Left ventricle myocardium inferior (tissue), 1 donor: ENCODE results near the gene CPM. TPM values are rescaled to one million over a fixed set of nuclear protein-coding genes. Genes with fewer than 3 reads are reported as not detected.

Experiments used
- DNase-seq: peaks from one replicate; pipeline ENCODE4 v3.0.0-alpha.2; 2020
- H3K27ac ChIP-seq: fragments of 200-600 bp; replicated peaks from 2 replicates; pipeline ENCODE4 v1.8.0; 2021
- H3K27me3 ChIP-seq: fragments of 200-600 bp; 2 replicates; pipeline ENCODE4 v1.8.0; 2021; ENCODE audit warnings: low read depth
- H3K36me3 ChIP-seq: fragments of 200-600 bp; 2 replicates; pipeline ENCODE4 v1.8.0; 2021
- H3K4me1 ChIP-seq: fragments of 200-600 bp; 2 replicates; pipeline ENCODE4 v1.8.0; 2021
- H3K4me3 ChIP-seq: fragments of 200-600 bp; 2 replicates; pipeline ENCODE4 v1.8.0; 2021; ENCODE audit warnings: mild to moderate bottlenecking, moderate library complexity
- H3K9me3 ChIP-seq: fragments of 200-600 bp; replicated peaks from 2 replicates; pipeline ENCODE4 v1.8.0; 2021
- CTCF ChIP-seq: fragments of 200-600 bp; IDR thresholded peaks from 2 replicates; pipeline ENCODE4 v1.8.0; 2021; ENCODE audit warnings: antibody characterized with exemption, mild to moderate bottlenecking, borderline replicate concordance
- intact Hi-C: fragments of 100-400 bp; cut with micrococcal nuclease; formaldehyde crosslinking; loops from one replicate; pipeline ENCODE4 v1.11.0; 2022
- total RNA-seq: library from RNA; stranded (reverse); fragmentation: NEBNext Ultra II Directional; extraction: Animal tissue kit (Norgen Biotek cat#: 25700); gene quantifications from one replicate; pipeline ENCODE4 v1.2.1, GENCODE V29; 2021
- donor health status: DM: no; HTN: yes; CAD: no; lungs with severe emphysema.

Gene CPM
- total RNA-seq, 1 donor from 2014 or later: 6.3 TPM

- H3K27ac ChIP-seq: no peak overlapping the region
- TF ChIP-seq CTCF: no peak
- no peaks in the 10 kb centered on the region for H3K27me3 ChIP-seq
- no peaks in the 10 kb centered on the region for H3K36me3 ChIP-seq
- no peak overlapping the region for H3K4me3 ChIP-seq
- DNase-seq: no peak
- no peaks in the 10 kb centered on the region for H3K9me3 ChIP-seq
- intact Hi-C loops: no loop called here
- no peaks in the 10 kb centered on the region for H3K4me1 ChIP-seq
These were observed 37.3 kb upstream of the CPM start for GRCh38 chr12:68970306-68970705.

DNA sequence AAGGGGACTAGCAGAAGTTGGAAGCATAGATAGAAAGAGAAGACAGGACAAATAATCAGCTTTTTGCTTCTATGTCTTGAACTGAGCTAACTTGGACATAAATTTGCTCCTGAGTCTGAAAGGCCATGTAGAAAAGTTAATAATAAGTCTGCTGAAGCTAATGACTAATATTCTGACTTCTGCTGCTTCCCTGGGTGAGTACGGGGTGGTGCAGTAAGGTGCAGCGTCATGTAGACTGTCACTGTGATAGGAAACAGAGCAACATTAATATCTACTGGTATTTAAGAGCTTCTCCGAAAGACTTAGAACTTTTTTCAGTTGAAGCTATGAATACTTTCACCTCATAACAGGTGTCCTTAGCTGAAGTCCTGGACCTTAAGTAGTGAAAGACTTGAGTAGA is 34.1 kb upstream of the CPM start:
- Histone ChIP-seq H3K27me3 (no peaks in the 10 kb centered on the region), H3K27ac (no peak overlapping the region), H3K4me3 (no peak overlapping the region), H3K36me3 (no peaks in the 10 kb centered on the region), H3K4me1 (no peaks in the 10 kb centered on the region), H3K9me3 (no peaks in the 10 kb centered on the region)
- intact Hi-C loops: no loop called here
- DNase-seq: no peak
- no peak for TF ChIP-seq CTCF

- DNase-seq: no peak
- intact Hi-C loops: no loop called here
These were observed 31.1 kb upstream of the CPM start for GRCh38 chr12:68963856-68964745.

DNA sequence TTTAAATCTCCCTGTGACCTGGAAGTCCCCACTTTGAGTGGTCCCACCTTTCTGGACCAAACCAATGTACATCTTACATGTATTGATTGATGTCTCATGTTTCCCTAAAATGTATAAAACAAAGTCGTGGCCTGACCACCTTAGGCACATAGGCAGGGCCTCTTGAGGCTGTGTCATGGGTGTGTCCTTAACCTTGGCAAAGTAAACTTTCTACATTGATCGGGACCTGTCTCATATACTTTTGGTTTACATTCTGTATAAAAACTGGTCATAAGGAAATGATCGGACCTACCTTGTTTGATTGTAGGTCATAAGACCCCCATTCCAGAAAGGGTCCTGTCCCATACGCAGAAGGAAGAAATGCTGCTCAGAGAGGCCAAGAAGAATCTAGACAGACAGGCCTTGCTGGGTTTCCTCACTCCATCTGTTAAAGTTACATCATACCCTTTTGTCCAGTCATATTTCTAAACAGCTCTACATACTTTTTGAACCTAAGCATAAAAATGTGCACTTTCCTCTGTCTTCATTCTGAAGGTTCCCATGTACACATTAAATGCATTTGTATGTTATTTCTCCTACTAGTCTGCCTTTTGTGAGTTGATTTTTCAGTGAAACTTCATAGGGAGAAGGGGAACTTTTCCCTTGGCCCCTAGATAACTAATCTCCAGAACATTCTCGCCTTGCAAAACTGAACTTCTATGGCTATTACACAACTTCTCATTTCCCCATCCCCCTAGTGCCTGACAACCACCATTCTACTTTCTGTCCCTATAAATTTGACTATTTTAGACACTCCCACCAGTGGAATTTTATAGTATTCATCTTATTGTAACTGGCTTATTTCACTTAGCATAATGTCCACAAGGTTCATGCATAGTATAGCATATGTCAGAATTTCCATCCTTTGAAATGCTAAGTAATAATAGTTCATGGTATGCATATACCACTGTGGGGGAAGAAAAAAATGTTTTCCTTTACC is 30.2 kb upstream of the CPM start:
- no peaks in the 10 kb centered on the region for H3K36me3 ChIP-seq

More at GRCh38 chr12:68963856-68964745, 31.1 kb upstream of the CPM start:
- no peak overlapping the region for H3K27ac ChIP-seq
- no peaks in the 10 kb centered on the region for H3K4me1 ChIP-seq
- no peak for TF ChIP-seq CTCF
- H3K36me3 ChIP-seq: no peaks in the 10 kb centered on the region
- H3K27me3 ChIP-seq: no peaks in the 10 kb centered on the region
- no peak overlapping the region for H3K4me3 ChIP-seq
- H3K9me3 ChIP-seq: no peaks in the 10 kb centered on the region

More for the DNA sequence above, 30.2 kb upstream of the CPM start:
- no peak for TF ChIP-seq CTCF
- Histone ChIP-seq H3K27me3 (no peaks in the 10 kb centered on the region), H3K4me3 (no peak overlapping the region), H3K27ac (no peak overlapping the region), H3K4me1 (no peaks in the 10 kb centered on the region), H3K9me3 (no peaks in the 10 kb centered on the region)
- intact Hi-C loops: no loop called here
- DNase-seq: no peak
